ENCODE results near the gene SARS1.
A peak's percentile ranks its signal among the peaks of the same experiment; 100 is the strongest.

Gene SARS1

GRCh38 chr1:109249654-109250401 lies 36.1 kb downstream of the SARS1 start:
- H3K4ac ChIP-seq (ENCODE audit: low read depth, low read length): no peak overlapping the region
- H3K56ac ChIP-seq (ENCODE audit: low read length): peak overlapping the region; percentile 73
- H2BK120ac ChIP-seq (ENCODE audit: low read depth, low read length): no peak overlapping the region
- H3K23ac ChIP-seq (ENCODE audit: low read length): no peak overlapping the region
- H3K4me3 ChIP-seq (ENCODE audit: low read length): peak overlapping the region; percentile 41
- H3K27me3 ChIP-seq (ENCODE audit: insufficient read depth, low read length, poor library complexity): no peaks in the 10 kb centered on the region
- H2AK5ac ChIP-seq (ENCODE audit: low read length): no peak overlapping the region
- H3K4me1 ChIP-seq (ENCODE audit: control insufficient read depth, low read depth, low read length): peaks cover 10% of the 10 kb centered on the region
- H3K4me2 ChIP-seq (ENCODE audit: low read length): peak overlapping the region; percentile 61
- no peak overlapping the region for H4K8ac ChIP-seq (ENCODE audit: low read depth, low read length)
- H3K18ac ChIP-seq (ENCODE audit: low read length): peak overlapping the region; percentile 42
- no peak overlapping the region for H2BK15ac ChIP-seq (replicated peaks; ENCODE audit: low read depth)
- H3K79me1 ChIP-seq (ENCODE audit: low read length): no peaks in the 10 kb centered on the region
- H2BK5ac ChIP-seq (ENCODE audit: low read length): no peak overlapping the region
- no peak for DNase-seq
- no peaks in the 10 kb centered on the region for H3K79me2 ChIP-seq (ENCODE audit: control insufficient read depth, insufficient read depth, low read length)
- no peak overlapping the region for H4K5ac ChIP-seq (ENCODE audit: low read length)
- no peaks in the 10 kb centered on the region for H3K36me3 ChIP-seq (ENCODE audit: control insufficient read depth, insufficient read depth, low read length)
- no CpG with 5 or more reads among the region's 80 CpGs for WGBS (ENCODE audit: extremely low coverage, insufficient coverage, low lambda C conversion rate)
- H3K9ac ChIP-seq (ENCODE audit: low read length): peak overlapping the region; percentile 63
- no peak overlapping the region for H3K27ac ChIP-seq (ENCODE audit: low read depth, low read length)

- peaks cover 10% of the 10 kb centered on the region for H3K4me1 ChIP-seq (ENCODE audit: control insufficient read depth, low read depth, low read length)
- no peak overlapping the region for H2BK120ac ChIP-seq (ENCODE audit: low read depth, low read length)
- no peak overlapping the region for H2BK5ac ChIP-seq (ENCODE audit: low read length)
- no peak overlapping the region for H3K4ac ChIP-seq (ENCODE audit: low read depth, low read length)
- DNase-seq: no peak
- H3K4me3 ChIP-seq (ENCODE audit: low read length): no peak overlapping the region
- no peaks in the 10 kb centered on the region for H3K79me1 ChIP-seq (ENCODE audit: low read length)
- WGBS (ENCODE audit: extremely low coverage, insufficient coverage, low lambda C conversion rate): no CpG with 5 or more reads among the region's 33 CpGs
- H3K36me3 ChIP-seq (ENCODE audit: control insufficient read depth, insufficient read depth, low read length): no peaks in the 10 kb centered on the region
- no peak overlapping the region for H2AK5ac ChIP-seq (ENCODE audit: low read length)
- H3K27ac ChIP-seq (ENCODE audit: low read depth, low read length): no peak overlapping the region
- H3K18ac ChIP-seq (ENCODE audit: low read length): no peak overlapping the region
- H4K5ac ChIP-seq (ENCODE audit: low read length): no peak overlapping the region
- no peaks in the 10 kb centered on the region for H3K79me2 ChIP-seq (ENCODE audit: control insufficient read depth, insufficient read depth, low read length)
- no peak overlapping the region for H3K4me2 ChIP-seq (ENCODE audit: low read length)
- H3K27me3 ChIP-seq (ENCODE audit: insufficient read depth, low read length, poor library complexity): no peaks in the 10 kb centered on the region
- no peak overlapping the region for H3K23ac ChIP-seq (ENCODE audit: low read length)
- H2BK15ac ChIP-seq (replicated peaks; ENCODE audit: low read depth): no peak overlapping the region
- H4K8ac ChIP-seq (ENCODE audit: low read depth, low read length): no peak overlapping the region
- H3K56ac ChIP-seq (ENCODE audit: low read length): no peak overlapping the region
- no peak overlapping the region for H3K9ac ChIP-seq (ENCODE audit: low read length)
Observed at GRCh38 chr1:109250454-109251276, 36.9 kb downstream of the SARS1 start.

DNA sequence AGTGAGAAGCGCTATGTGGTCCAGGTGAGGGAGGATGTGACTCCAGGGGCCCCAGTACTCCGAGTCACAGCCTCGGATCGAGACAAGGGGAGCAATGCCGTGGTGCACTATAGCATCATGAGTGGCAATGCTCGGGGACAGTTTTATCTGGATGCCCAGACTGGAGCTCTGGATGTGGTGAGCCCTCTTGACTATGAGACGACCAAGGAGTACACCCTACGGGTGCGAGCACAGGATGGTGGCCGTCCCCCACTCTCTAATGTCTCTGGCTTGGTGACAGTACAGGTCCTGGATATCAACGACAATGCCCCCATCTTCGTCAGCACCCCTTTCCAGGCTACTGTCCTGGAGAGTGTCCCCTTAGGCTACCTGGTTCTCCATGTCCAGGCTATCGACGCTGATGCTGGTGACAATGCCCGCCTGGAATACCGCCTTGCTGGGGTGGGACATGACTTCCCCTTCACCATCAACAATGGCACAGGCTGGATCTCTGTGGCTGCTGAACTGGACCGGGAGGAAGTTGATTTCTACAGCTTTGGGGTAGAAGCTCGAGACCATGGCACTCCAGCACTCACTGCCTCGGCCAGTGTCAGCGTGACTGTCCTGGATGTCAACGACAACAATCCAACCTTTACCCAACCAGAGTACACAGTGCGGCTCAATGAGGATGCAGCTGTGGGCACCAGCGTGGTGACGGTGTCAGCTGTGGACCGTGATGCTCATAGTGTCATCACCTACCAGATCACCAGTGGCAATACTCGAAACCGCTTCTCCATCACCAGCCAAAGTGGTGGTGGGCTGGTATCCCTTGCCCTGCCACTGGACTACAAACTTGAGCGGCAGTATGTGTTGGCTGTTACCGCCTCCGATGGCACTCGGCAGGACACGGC lies 37.8 kb downstream of the SARS1 start:
- H3K56ac ChIP-seq (ENCODE audit: low read length): no peak overlapping the region
- H3K9ac ChIP-seq (ENCODE audit: low read length): no peak overlapping the region
- H2BK15ac ChIP-seq (replicated peaks; ENCODE audit: low read depth): no peak overlapping the region
- no peaks in the 10 kb centered on the region for H3K79me2 ChIP-seq (ENCODE audit: control insufficient read depth, insufficient read depth, low read length)
- H3K23ac ChIP-seq (ENCODE audit: low read length): no peak overlapping the region
- H3K36me3 ChIP-seq (ENCODE audit: control insufficient read depth, insufficient read depth, low read length): no peaks in the 10 kb centered on the region
- H2BK5ac ChIP-seq (ENCODE audit: low read length): no peak overlapping the region
- no CpG with 5 or more reads among the region's 32 CpGs for WGBS (ENCODE audit: extremely low coverage, insufficient coverage, low lambda C conversion rate)
- H2BK120ac ChIP-seq (ENCODE audit: low read depth, low read length): no peak overlapping the region
- H4K5ac ChIP-seq (ENCODE audit: low read length): no peak overlapping the region
- peaks cover 10% of the 10 kb centered on the region for H3K4me1 ChIP-seq (ENCODE audit: control insufficient read depth, low read depth, low read length)
- no peak overlapping the region for H3K27ac ChIP-seq (ENCODE audit: low read depth, low read length)
- H3K79me1 ChIP-seq (ENCODE audit: low read length): no peaks in the 10 kb centered on the region
- H2AK5ac ChIP-seq (ENCODE audit: low read length): no peak overlapping the region
- no peak overlapping the region for H4K8ac ChIP-seq (ENCODE audit: low read depth, low read length)
- no peak for DNase-seq
- H3K4me2 ChIP-seq (ENCODE audit: low read length): no peak overlapping the region
- no peak overlapping the region for H3K4ac ChIP-seq (ENCODE audit: low read depth, low read length)
- no peak overlapping the region for H3K4me3 ChIP-seq (ENCODE audit: low read length)
- H3K18ac ChIP-seq (ENCODE audit: low read length): no peak overlapping the region
- H3K27me3 ChIP-seq (ENCODE audit: insufficient read depth, low read length, poor library complexity): no peaks in the 10 kb centered on the region

- DNase-seq: no peak
Observed at GRCh38 chr1:109252167-109252892, 38.6 kb downstream of the SARS1 start.

More at GRCh38 chr1:109252167-109252892, 38.6 kb downstream of the SARS1 start:
- no peak overlapping the region for H4K8ac ChIP-seq (ENCODE audit: low read depth, low read length)
- H3K27me3 ChIP-seq (ENCODE audit: insufficient read depth, low read length, poor library complexity): no peaks in the 10 kb centered on the region
- H3K79me1 ChIP-seq (ENCODE audit: low read length): no peaks in the 10 kb centered on the region
- no peak overlapping the region for H4K5ac ChIP-seq (ENCODE audit: low read length)
- H2BK5ac ChIP-seq (ENCODE audit: low read length): no peak overlapping the region
- no peak overlapping the region for H3K4me2 ChIP-seq (ENCODE audit: low read length)
- H3K9ac ChIP-seq (ENCODE audit: low read length): no peak overlapping the region
- no CpG with 5 or more reads among the region's 31 CpGs for WGBS (ENCODE audit: extremely low coverage, insufficient coverage, low lambda C conversion rate)
- no peak overlapping the region for H3K18ac ChIP-seq (ENCODE audit: low read length)
- H3K4ac ChIP-seq (ENCODE audit: low read depth, low read length): no peak overlapping the region
- no peak overlapping the region for H3K4me3 ChIP-seq (ENCODE audit: low read length)
- H3K56ac ChIP-seq (ENCODE audit: low read length): no peak overlapping the region
- H3K23ac ChIP-seq (ENCODE audit: low read length): no peak overlapping the region
- H2BK120ac ChIP-seq (ENCODE audit: low read depth, low read length): no peak overlapping the region
- no peaks in the 10 kb centered on the region for H3K79me2 ChIP-seq (ENCODE audit: control insufficient read depth, insufficient read depth, low read length)
- no peaks in the 10 kb centered on the region for H3K36me3 ChIP-seq (ENCODE audit: control insufficient read depth, insufficient read depth, low read length)
- H2BK15ac ChIP-seq (replicated peaks; ENCODE audit: low read depth): no peak overlapping the region
- no peak overlapping the region for H3K27ac ChIP-seq (ENCODE audit: low read depth, low read length)
- peaks cover 10% of the 10 kb centered on the region for H3K4me1 ChIP-seq (ENCODE audit: control insufficient read depth, low read depth, low read length)
- no peak overlapping the region for H2AK5ac ChIP-seq (ENCODE audit: low read length)

All from mesendoderm (in vitro differentiated cells).